A673 (cell line): Measurements from ENCODE around the gene CD93. TPM values are rescaled to one million over a fixed set of nuclear protein-coding genes. Genes with fewer than 3 reads are reported as not detected.

ENCODE experiments used
- BruUV-seq: library from RNA; stranded (reverse); fragments of 400-500 nt; replicated peaks from 2 replicates; lab custom pipeline; 2021; lab: Mats Ljungman, UMichigan
- CTCF ChIA-PET: fragments of 300-600 bp; sonication (Branson Sonifier 250); formaldehyde crosslinking; loops from one replicate; lab custom pipeline; 2022; ENCODE audit warnings: antibody characterized with exemption; lab: Charles Lee
- POLR2A ChIA-PET: fragments of 300-600 bp; sonication (Branson Sonifier 250); formaldehyde crosslinking; loops from one replicate; lab custom pipeline; 2022; ENCODE audit warnings: antibody characterized with exemption; ENCODE audit not compliant: low non-redundant PET; lab: Charles Lee
- DNase-seq: peaks from one replicate; pipeline ENCODE4 v3.0.0-alpha.2; 2015; ENCODE audit warnings: low spot score
- H3K27ac ChIP-seq: fragments of 200-600 bp; sonication (generic); 2 replicates; pipeline ENCODE4 v1.5.1; 2016; ENCODE audit warnings: mixed run types, low read depth, mild to moderate bottlenecking, mixed read lengths, antibody characterized with exemption, low read length; ENCODE audit not compliant: poor library complexity, severe bottlenecking
- H3K27me3 ChIP-seq: fragments of 200-600 bp; sonication (generic); replicated peaks from 2 replicates; pipeline ENCODE4 v1.6.1; 2017; ENCODE audit warnings: mixed run types, low read depth, mild to moderate bottlenecking, mixed read lengths, antibody characterized with exemption, low read length; ENCODE audit not compliant: insufficient read depth, poor library complexity
- H3K36me3 ChIP-seq: fragments of 200-600 bp; sonication (generic); 2 replicates; pipeline ENCODE4 v1.6.1; 2016; ENCODE audit warnings: mixed run types, mild to moderate bottlenecking, mixed read lengths, antibody characterized with exemption, low read length; ENCODE audit not compliant: insufficient read depth, poor library complexity, severe bottlenecking
- H3K4me1 ChIP-seq: fragments of 200-600 bp; sonication (generic); 2 replicates; pipeline ENCODE4 v1.6.1; 2017; ENCODE audit warnings: mixed run types, mild to moderate bottlenecking, mixed read lengths, antibody characterized with exemption, low read length; ENCODE audit not compliant: insufficient read depth, poor library complexity, severe bottlenecking
- H3K4me3 ChIP-seq: fragments of 200-600 bp; sonication (generic); 2 replicates; pipeline ENCODE4 v1.5.1; 2016; ENCODE audit warnings: low read depth, mixed run types, mild to moderate bottlenecking, mixed read lengths, low read length; ENCODE audit not compliant: poor library complexity, severe bottlenecking
- H3K9me3 ChIP-seq: fragments of 200-600 bp; sonication (generic); 2 replicates; pipeline ENCODE4 v1.6.1; 2016; ENCODE audit warnings: mixed run types, low read depth, mild to moderate bottlenecking, mixed read lengths, antibody characterized with exemption, low read length; ENCODE audit not compliant: poor library complexity, severe bottlenecking
- CTCF ChIP-seq: fragments of 300-800, 200-600 bp; sonication (generic); conservative IDR thresholded peaks from 2 replicates; pipeline ENCODE4 v1.5.1; 2017; ENCODE audit warnings: low read depth, mild to moderate bottlenecking, antibody characterized with exemption, low read length, moderate library complexity, mixed read lengths
- EZH2 ChIP-seq: fragments of 200-600 bp; sonication (generic); IDR thresholded peaks from 2 replicates; pipeline ENCODE4 v1.6.1; 2017; ENCODE audit warnings: borderline replicate concordance, low read depth, mild to moderate bottlenecking, mixed read lengths, antibody characterized with exemption, low read length; ENCODE audit not compliant: poor library complexity, severe bottlenecking
- intact Hi-C: fragments of 100-400 bp; cut with micrococcal nuclease; formaldehyde crosslinking; loops from one replicate; pipeline ENCODE4 v1.10.0; 2022; ENCODE audit not compliant: unreplicated experiment
- total RNA-seq: library from RNA; stranded (reverse); gene quantifications from 2 replicates; pipeline ENCODE4 v1.2.3, GENCODE V29; 2021

Gene CD93
- total RNA-seq, 1 experiment from 2014 or later = 0.06 TPM

- Histone ChIP-seq H3K27ac (no peak overlapping the region), H3K4me3 (no peak overlapping the region), H3K36me3 (no peaks in the 10 kb centered on the region), H3K4me1 (no peaks in the 10 kb centered on the region), H3K27me3 (peaks cover 38% of the 10 kb centered on the region), H3K9me3 (peaks cover 5% of the 10 kb centered on the region)
- ChIA-PET CTCF (no interaction called here), POLR2A (no interaction called here)
- intact Hi-C loops = no loop called here
- TF ChIP-seq EZH2 (no peak), CTCF (no peak)
- no TSS peak for BruUV-seq
- no peak for DNase-seq
Measured at GRCh38 chr20:23060629-23061028, 25.5 kb downstream of the CD93 start.

GRCh38 chr20:23059846-23060245 lies 26.3 kb downstream of the CD93 start:
- no peak overlapping the region for H3K4me3 ChIP-seq
- H3K36me3 ChIP-seq = no peaks in the 10 kb centered on the region
- H3K9me3 ChIP-seq = peaks cover 5% of the 10 kb centered on the region
- CTCF ChIA-PET = no interaction called here
- no peak for DNase-seq
- H3K4me1 ChIP-seq = no peaks in the 10 kb centered on the region
- BruUV-seq = no TSS peak
- no peak overlapping the region for H3K27ac ChIP-seq
- POLR2A ChIA-PET = no interaction called here
- intact Hi-C loops = loop anchor here (10.0 kb wide), 1 partner anchor 285 kb away; no protein-coding TSS in a partner anchor
- peaks cover 38% of the 10 kb centered on the region for H3K27me3 ChIP-seq
- TF ChIP-seq CTCF (no peak), EZH2 (no peak)

- POLR2A ChIA-PET = no interaction called here
- intact Hi-C loops = loop anchor here (10.0 kb wide), 1 partner anchor 286 kb away; no protein-coding TSS in a partner anchor
- CTCF ChIA-PET = no interaction called here
- peaks cover 5% of the 10 kb centered on the region for H3K9me3 ChIP-seq
- H3K4me1 ChIP-seq = no peaks in the 10 kb centered on the region
- TF ChIP-seq CTCF (no peak), EZH2 (no peak)
- H3K4me3 ChIP-seq = no peak overlapping the region
- H3K27me3 ChIP-seq = peaks cover 42% of the 10 kb centered on the region
- no peak for DNase-seq
- no peak overlapping the region for H3K27ac ChIP-seq
- no TSS peak for BruUV-seq
- H3K36me3 ChIP-seq = no peaks in the 10 kb centered on the region
Measured at GRCh38 chr20:23059001-23059400, 27.1 kb downstream of the CD93 start.
